ENCODE data around the gene GPC6. TPM values are rescaled to one million over a fixed set of nuclear protein-coding genes. Genes with fewer than 3 reads are reported as not detected.

The GPC6 gene
- total RNA-seq, 1 experiment from 2014 or later: 0.22 TPM

DNA sequence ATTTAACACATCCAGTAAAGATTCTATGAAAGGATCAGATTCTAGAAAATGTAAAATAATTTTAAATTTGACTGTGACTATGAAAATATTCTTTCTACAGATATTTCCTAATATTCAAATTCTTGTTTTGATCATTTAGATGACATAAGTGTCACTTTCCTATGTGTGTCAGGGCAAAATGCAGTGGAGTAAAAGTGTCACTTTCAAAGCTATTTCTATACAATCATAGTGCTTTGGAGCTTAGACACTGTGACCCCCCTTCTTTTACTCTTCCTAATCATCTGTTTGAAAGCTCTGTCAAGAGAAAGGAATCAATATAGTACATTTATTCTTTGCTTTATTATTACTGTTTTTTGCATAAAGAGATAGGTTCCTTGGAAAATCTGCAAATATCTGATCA is 760.9 kb downstream of the GPC6 start:
- no peak for DNase-seq (ENCODE audit: low read depth, low spot score)
- BruUV-seq (replicated peaks): no TSS peak
- Histone ChIP-seq H2AFZ (ENCODE audit: low read depth, low read length, poor library complexity, severe bottlenecking) (no peak overlapping the region), H3K27me3 (ENCODE audit: insufficient read depth, low read length) (no peaks in the 10 kb centered on the region), H3K4me1 (ENCODE audit: control insufficient read depth in 1 of 2, insufficient read depth in 2 of 2, low read length in 2 of 2) (no peaks in the 10 kb centered on the region), H3K27ac (ENCODE audit: low read depth, low read length) (no peak overlapping the region), H3K9me3 (ENCODE audit: control insufficient read depth in 1 of 2, insufficient read depth in 1 of 2, low read depth in 1 of 2, low read length in 2 of 2) (peaks cover 19 to 28% of the 10 kb centered on the region in 2 experiments; a peak in 2 of 4 replicates), H4K20me1 (ENCODE audit: insufficient read depth) (no peaks in the 10 kb centered on the region), H3K4me3 (replicated peaks in 1 of 2; ENCODE audit: low read depth in 1 of 2, low read length in 2 of 2) (no peak overlapping the region), H3K36me3 (ENCODE audit: control insufficient read depth in 1 of 2, insufficient read depth in 2 of 2, low read length in 2 of 2) (no peaks in the 10 kb centered on the region), H3K9ac (ENCODE audit: low read length) (no peak overlapping the region), H3K9me2 (ENCODE audit: insufficient read depth) (no peaks in the 10 kb centered on the region), H3K79me2 (ENCODE audit: insufficient read depth, low read length) (no peaks in the 10 kb centered on the region), H3K4me2 (ENCODE audit: low read length) (no peak overlapping the region)
- ChIA-PET POLR2A (no interaction called here), CTCF (no interaction called here), RAD21 (ENCODE audit: low non-redundant PET in 1 of 2, low total read pairs in 2 of 2, uncharacterized antibody in 2 of 2, unreplicated experiment in 2 of 2) (no interaction called here)
- ATAC-seq: no peak
- no peak for TF ChIP-seq ZFX (IDR thresholded peaks at IDR 0.05)
- no peak for TF ChIP-seq SP1 (IDR thresholded peaks at IDR 0.05; ENCODE audit: low read depth)
- intact Hi-C loops (cut with micrococcal nuclease): no loop called here

DNA sequence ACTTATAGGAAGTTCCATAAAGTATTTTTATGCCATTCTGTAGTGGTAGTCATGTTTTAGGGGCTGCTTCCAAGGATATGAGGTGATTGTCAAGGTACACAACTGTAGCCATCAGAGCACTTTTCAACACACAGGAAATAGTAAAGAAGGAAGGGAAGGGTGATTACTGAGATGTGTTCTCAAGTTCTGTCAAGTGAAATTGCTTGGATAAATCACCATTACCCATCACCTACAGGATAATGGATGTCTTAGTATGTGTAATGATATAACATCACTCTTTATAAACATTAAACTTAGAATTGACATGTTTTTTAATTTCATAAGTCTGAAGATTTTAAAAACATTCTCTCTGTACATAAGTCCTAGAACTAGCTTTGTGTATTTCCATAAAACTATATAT is 765.0 kb downstream of the GPC6 start:
- Histone ChIP-seq H2AFZ (ENCODE audit: low read depth, low read length, poor library complexity, severe bottlenecking) (no peak overlapping the region), H3K79me2 (ENCODE audit: insufficient read depth, low read length) (no peaks in the 10 kb centered on the region), H3K9ac (ENCODE audit: low read length) (no peak overlapping the region), H3K27ac (ENCODE audit: low read depth, low read length) (no peak overlapping the region), H3K27me3 (ENCODE audit: insufficient read depth, low read length) (no peaks in the 10 kb centered on the region), H3K4me3 (replicated peaks in 1 of 2; ENCODE audit: low read depth in 1 of 2, low read length in 2 of 2) (no peak overlapping the region), H4K20me1 (ENCODE audit: insufficient read depth) (no peaks in the 10 kb centered on the region), H3K4me2 (ENCODE audit: low read length) (no peak overlapping the region), H3K4me1 (ENCODE audit: control insufficient read depth in 1 of 2, insufficient read depth in 2 of 2, low read length in 2 of 2) (no peaks in the 10 kb centered on the region), H3K9me2 (ENCODE audit: insufficient read depth) (no peaks in the 10 kb centered on the region), H3K36me3 (ENCODE audit: control insufficient read depth in 1 of 2, insufficient read depth in 2 of 2, low read length in 2 of 2) (no peaks in the 10 kb centered on the region), H3K9me3 (ENCODE audit: control insufficient read depth in 1 of 2, insufficient read depth in 1 of 2, low read depth in 1 of 2, low read length in 2 of 2) (peaks cover 14 to 28% of the 10 kb centered on the region in 2 experiments; a peak in 2 of 4 replicates)
- DNase-seq (ENCODE audit: low read depth, low spot score) (no peak), ATAC-seq (no peak)
- ChIA-PET RAD21 (ENCODE audit: low non-redundant PET in 1 of 2, low total read pairs in 2 of 2, uncharacterized antibody in 2 of 2, unreplicated experiment in 2 of 2) (no interaction called here), CTCF (no interaction called here), POLR2A (no interaction called here)
- TF ChIP-seq ZFX (IDR thresholded peaks at IDR 0.05) (no peak), POLR2A (IDR thresholded peaks at IDR 0.05; ENCODE audit: borderline replicate concordance, extremely low read depth, insufficient read depth, insufficient read length) (no peak), POLR2AphosphoS5 (IDR thresholded peaks at IDR 0.05; ENCODE audit: low read depth, low read length) (no peak), RAD21 (IDR thresholded peaks at IDR 0.05; ENCODE audit: low read depth) (no peak), SRF (IDR thresholded peaks at IDR 0.05; ENCODE audit: low read depth) (no peak), EZH2 (IDR thresholded peaks at IDR 0.05) (no peak), FOSL1 (IDR thresholded peaks at IDR 0.05; ENCODE audit: low read depth) (no peak), ELF1 (IDR thresholded peaks at IDR 0.05; ENCODE audit: borderline replicate concordance, low read depth) (no peak), SIN3A (IDR thresholded peaks at IDR 0.05; ENCODE audit: low read depth) (no peak), SP1 (IDR thresholded peaks at IDR 0.05; ENCODE audit: low read depth) (no peak), YY1 (IDR thresholded peaks at IDR 0.05; ENCODE audit: extremely low read depth, insufficient replicate concordance, low read depth, low read length) (no peak), ZNF274 (IDR thresholded peaks at IDR 0.05; ENCODE audit: low read depth, low read length) (no peak), CEBPB (IDR thresholded peaks at IDR 0.05; ENCODE audit: low read depth) (no peak), JUND (IDR thresholded peaks at IDR 0.05) (no peak), CBX3 (IDR thresholded peaks at IDR 0.05; ENCODE audit: low read depth) (no peak), EZH2phosphoT487 (IDR thresholded peaks at IDR 0.05; ENCODE audit: borderline replicate concordance) (no peak)
- TF ChIP-seq, protein P1, sequence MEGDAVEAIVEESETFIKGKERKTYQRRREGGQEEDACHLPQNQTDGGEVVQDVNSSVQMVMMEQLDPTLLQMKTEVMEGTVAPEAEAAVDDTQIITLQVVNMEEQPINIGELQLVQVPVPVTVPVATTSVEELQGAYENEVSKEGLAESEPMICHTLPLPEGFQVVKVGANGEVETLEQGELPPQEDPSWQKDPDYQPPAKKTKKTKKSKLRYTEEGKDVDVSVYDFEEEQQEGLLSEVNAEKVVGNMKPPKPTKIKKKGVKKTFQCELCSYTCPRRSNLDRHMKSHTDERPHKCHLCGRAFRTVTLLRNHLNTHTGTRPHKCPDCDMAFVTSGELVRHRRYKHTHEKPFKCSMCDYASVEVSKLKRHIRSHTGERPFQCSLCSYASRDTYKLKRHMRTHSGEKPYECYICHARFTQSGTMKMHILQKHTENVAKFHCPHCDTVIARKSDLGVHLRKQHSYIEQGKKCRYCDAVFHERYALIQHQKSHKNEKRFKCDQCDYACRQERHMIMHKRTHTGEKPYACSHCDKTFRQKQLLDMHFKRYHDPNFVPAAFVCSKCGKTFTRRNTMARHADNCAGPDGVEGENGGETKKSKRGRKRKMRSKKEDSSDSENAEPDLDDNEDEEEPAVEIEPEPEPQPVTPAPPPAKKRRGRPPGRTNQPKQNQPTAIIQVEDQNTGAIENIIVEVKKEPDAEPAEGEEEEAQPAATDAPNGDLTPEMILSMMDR (IDR thresholded peaks at IDR 0.05 in 2 of 3, conservative IDR thresholded peaks at IDR 0.05 in 1 of 3; ENCODE audit: borderline replicate concordance in 1 of 3, insufficient read depth in 1 of 3, low read depth in 2 of 3, low read length in 2 of 3): no peak
- TF ChIP-seq, protein P2, sequence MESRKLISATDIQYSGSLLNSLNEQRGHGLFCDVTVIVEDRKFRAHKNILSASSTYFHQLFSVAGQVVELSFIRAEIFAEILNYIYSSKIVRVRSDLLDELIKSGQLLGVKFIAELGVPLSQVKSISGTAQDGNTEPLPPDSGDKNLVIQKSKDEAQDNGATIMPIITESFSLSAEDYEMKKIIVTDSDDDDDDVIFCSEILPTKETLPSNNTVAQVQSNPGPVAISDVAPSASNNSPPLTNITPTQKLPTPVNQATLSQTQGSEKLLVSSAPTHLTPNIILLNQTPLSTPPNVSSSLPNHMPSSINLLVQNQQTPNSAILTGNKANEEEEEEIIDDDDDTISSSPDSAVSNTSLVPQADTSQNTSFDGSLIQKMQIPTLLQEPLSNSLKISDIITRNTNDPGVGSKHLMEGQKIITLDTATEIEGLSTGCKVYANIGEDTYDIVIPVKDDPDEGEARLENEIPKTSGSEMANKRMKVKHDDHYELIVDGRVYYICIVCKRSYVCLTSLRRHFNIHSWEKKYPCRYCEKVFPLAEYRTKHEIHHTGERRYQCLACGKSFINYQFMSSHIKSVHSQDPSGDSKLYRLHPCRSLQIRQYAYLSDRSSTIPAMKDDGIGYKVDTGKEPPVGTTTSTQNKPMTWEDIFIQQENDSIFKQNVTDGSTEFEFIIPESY (IDR thresholded peaks at IDR 0.05; ENCODE audit: extremely low read depth, insufficient replicate concordance, low read length): no peak
- TF ChIP-seq, protein P3, sequence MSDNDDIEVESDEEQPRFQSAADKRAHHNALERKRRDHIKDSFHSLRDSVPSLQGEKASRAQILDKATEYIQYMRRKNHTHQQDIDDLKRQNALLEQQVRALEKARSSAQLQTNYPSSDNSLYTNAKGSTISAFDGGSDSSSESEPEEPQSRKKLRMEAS (IDR thresholded peaks at IDR 0.05): no peak
- TF ChIP-seq, protein P4, sequence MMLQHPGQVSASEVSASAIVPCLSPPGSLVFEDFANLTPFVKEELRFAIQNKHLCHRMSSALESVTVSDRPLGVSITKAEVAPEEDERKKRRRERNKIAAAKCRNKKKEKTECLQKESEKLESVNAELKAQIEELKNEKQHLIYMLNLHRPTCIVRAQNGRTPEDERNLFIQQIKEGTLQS (IDR thresholded peaks at IDR 0.05): no peak
- no TSS peak for BruUV-seq (replicated peaks)
- intact Hi-C loops (cut with micrococcal nuclease): no loop called here
